BLaER1 treated with 17β-estradiol and CSF1 and Interleukin-3, amounts not matched to agents 10 nM and 100 nM (cell line): Measurements from ENCODE around the gene USP36.

Experiments
- H3K27ac ChIP-seq, 11 experiments: shearing (Covaris generic); formaldehyde crosslinking; 2 replicates each; pipeline ENCODE4 v1.8.1; 2022
- H3K27me3 ChIP-seq, 11 experiments: shearing (Covaris generic); formaldehyde crosslinking; 2 replicates each; pipeline ENCODE4 v1.8.1; 2022
- H3K36me3 ChIP-seq, 11 experiments: shearing (Covaris generic); formaldehyde crosslinking; 2 replicates each; pipeline ENCODE4 v1.8.1; 2022
- H3K4me1 ChIP-seq, 10 experiments: shearing (Covaris generic); formaldehyde crosslinking; 2 replicates each; pipeline ENCODE4 v1.8.1; 2022
- H3K4me2 ChIP-seq, 11 experiments: shearing (Covaris generic); formaldehyde crosslinking; 2 replicates each; pipeline ENCODE4 v1.8.1; 2022
- H3K4me3 ChIP-seq, 10 experiments: shearing (Covaris generic); formaldehyde crosslinking; 2 replicates each; pipeline ENCODE4 v1.8.1; 2022
- H3K9ac ChIP-seq, 11 experiments: shearing (Covaris generic); formaldehyde crosslinking; 2 replicates each; pipeline ENCODE4 v1.8.1; 2022
- H3K9me3 ChIP-seq, 11 experiments: shearing (Covaris generic); formaldehyde crosslinking; replicated peaks in 1 of 11; 2 replicates each; pipeline ENCODE4 v1.8.1; 2022
- H4K20me1 ChIP-seq, 11 experiments: shearing (Covaris generic); formaldehyde crosslinking; 2 replicates each; pipeline ENCODE4 v1.8.1; 2022
- Cebpa-rat ChIP-seq, 11 experiments: shearing (Covaris generic); IDR thresholded peaks; 2 replicates each; pipeline ENCODE4 v1.8.1; 2022

USP36 gene

DNA sequence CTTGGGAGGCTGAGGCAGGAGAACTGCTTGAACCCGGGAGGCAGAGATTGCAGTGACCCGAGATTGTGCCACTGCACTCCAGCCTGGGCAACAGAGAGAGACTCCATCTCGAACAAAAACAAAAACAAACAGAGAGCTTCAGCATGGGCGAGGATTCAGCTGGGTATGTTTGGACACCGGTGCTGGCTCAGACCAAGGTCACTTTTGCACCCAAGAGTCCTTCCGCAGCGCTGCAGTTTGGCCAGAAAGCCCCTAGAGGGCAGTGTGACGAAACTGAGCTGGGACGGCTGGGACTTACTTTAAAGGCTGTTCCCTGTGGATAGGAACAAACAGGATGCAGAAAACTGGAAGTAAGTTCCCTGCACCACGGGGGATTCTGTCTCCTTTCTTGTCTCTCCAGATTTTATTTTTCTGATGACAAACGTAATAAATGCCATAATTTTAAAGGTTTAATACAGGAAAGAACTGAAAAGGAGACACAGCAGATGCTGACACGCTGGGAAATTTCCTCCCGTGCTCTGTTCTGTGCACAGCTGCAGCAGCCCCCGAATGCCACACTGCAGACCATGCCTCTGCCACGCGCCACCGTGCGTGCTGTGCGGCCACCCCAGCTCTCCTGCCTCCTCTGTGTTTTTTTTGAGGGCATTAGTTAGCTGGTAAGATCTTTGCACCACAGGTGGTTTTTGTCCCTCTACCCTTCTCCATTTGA, 25.2 kb upstream of the USP36 start:
- H3K9ac ChIP-seq, result no peak overlapping the region
- no peak for TF ChIP-seq Cebpa-rat (IDR thresholded peaks at IDR 0.05)
- H4K20me1 ChIP-seq, result peaks cover 0 to 80% (median 5%) of the 10 kb centered on the region in 11 experiments; a peak in 8 of 22 replicates
- peaks cover 63 to 90% (median 76%) of the 10 kb centered on the region in 11 experiments for H3K36me3 ChIP-seq
- H3K27ac ChIP-seq, result no peak overlapping the region
- no peaks in the 10 kb centered on the region for H3K9me3 ChIP-seq
- H3K4me3 ChIP-seq, result no peak overlapping the region
- H3K4me1 ChIP-seq, result peaks cover 13 to 76% (median 29%) of the 10 kb centered on the region in 10 experiments; a peak in 17 of 20 replicates
- peak overlapping the region in 10 of 11 experiments; percentile 10 to 79 (median 38); a peak in 15 of 22 replicates for H3K4me2 ChIP-seq
- H3K27me3 ChIP-seq, result no peaks in the 10 kb centered on the region

GRCh38 chr17:78864117-78864516, 23.5 kb upstream of the USP36 start:
- Histone ChIP-seq H3K9ac (no peak overlapping the region), H3K27ac (no peak overlapping the region), H3K36me3 (peaks cover 51 to 86% (median 70%) of the 10 kb centered on the region in 11 experiments), H3K4me2 (no peak overlapping the region; a peak in 1 of 22 replicates), H4K20me1 (peaks cover 0 to 76% (median 5%) of the 10 kb centered on the region in 11 experiments; a peak in 8 of 22 replicates), H3K4me3 (no peak overlapping the region), H3K4me1 (peaks cover 13 to 76% (median 29%) of the 10 kb centered on the region in 10 experiments; a peak in 17 of 20 replicates), H3K27me3 (no peaks in the 10 kb centered on the region), H3K9me3 (no peaks in the 10 kb centered on the region)
- TF ChIP-seq Cebpa-rat (IDR thresholded peaks at IDR 0.05), result no peak

GRCh38 chr17:78862073-78863023, 21.7 kb upstream of the USP36 start:
- Histone ChIP-seq H4K20me1 (peaks cover 0 to 82% (median 5%) of the 10 kb centered on the region in 11 experiments; a peak in 8 of 22 replicates), H3K9me3 (no peaks in the 10 kb centered on the region), H3K4me1 (peaks cover 13 to 63% (median 28%) of the 10 kb centered on the region in 10 experiments; a peak in 17 of 20 replicates), H3K36me3 (peaks cover 41 to 86% (median 65%) of the 10 kb centered on the region in 11 experiments), H3K27ac (peak overlapping the region in 5 of 11 experiments; percentile 9 to 83 (median 53); a peak in 7 of 22 replicates), H3K4me3 (no peak overlapping the region), H3K4me2 (peak overlapping the region in 4 of 11 experiments; percentile 7 to 63 (median 56); a peak in 7 of 22 replicates), H3K9ac (peak overlapping the region in 3 of 11 experiments; percentile 21 to 63 (median 29); a peak in 2 of 22 replicates), H3K27me3 (no peaks in the 10 kb centered on the region)
- TF ChIP-seq Cebpa-rat (IDR thresholded peaks at IDR 0.05), result no peak

DNA sequence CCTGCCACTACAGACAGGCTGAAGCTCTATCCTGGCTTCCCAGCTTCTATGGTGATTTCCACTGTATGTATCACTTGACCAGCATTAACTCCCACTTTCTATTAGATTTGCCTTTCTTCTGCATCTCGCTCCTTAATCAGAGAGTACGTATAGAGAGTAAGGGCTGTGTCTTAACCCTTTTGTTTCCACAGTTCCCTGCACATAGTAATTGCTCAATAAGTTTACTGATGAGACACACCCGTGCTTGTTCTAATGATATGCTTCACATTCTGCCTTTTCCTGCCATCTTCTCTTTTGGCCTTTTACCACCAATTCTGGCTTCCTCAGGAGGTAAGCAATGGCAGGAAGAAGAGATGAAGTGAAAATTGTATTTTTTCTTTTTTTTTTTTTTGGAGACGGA, 20.6 kb upstream of the USP36 start:
- H3K36me3 ChIP-seq, result peaks cover 48 to 88% (median 70%) of the 10 kb centered on the region in 11 experiments
- peak overlapping the region in 2 of 11 experiments; percentile 74 to 83; a peak in 3 of 22 replicates for H3K27ac ChIP-seq

DNA sequence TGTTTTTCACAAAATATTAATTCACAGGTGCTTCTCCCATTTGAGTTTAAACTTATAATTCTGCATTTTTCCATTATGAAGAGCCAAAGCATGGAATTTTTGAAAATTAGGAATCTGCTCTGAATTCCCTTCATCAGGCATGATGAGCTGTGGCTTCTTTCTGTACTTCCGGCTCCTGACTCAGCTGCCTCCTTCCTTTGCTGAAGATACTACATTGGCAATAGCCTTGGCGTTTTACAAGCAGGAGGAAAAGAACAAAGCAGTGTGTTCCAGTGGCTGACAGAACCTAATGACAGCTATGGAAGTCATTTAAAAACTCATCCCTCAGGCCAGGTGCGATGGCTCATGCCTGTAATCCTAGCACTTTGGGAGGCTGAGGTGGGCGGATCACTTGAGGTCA, 18.4 kb upstream of the USP36 start:
- peaks cover 0 to 87% (median 0%) of the 10 kb centered on the region in 11 experiments; a peak in 5 of 22 replicates for H4K20me1 ChIP-seq
- no peaks in the 10 kb centered on the region for H3K9me3 ChIP-seq
- no peak overlapping the region for H3K9ac ChIP-seq
- peaks cover 64 to 97% (median 80%) of the 10 kb centered on the region in 11 experiments for H3K36me3 ChIP-seq
- no peak overlapping the region for H3K27ac ChIP-seq
- H3K4me2 ChIP-seq, result no peak overlapping the region
- H3K27me3 ChIP-seq, result no peaks in the 10 kb centered on the region
- H3K4me3 ChIP-seq, result no peak overlapping the region
- peaks cover 0 to 32% (median 5%) of the 10 kb centered on the region in 10 experiments; a peak in 10 of 20 replicates for H3K4me1 ChIP-seq
- TF ChIP-seq Cebpa-rat (IDR thresholded peaks at IDR 0.05), result no peak

More for the DNA sequence above, 20.6 kb upstream of the USP36 start:
- H3K4me3 ChIP-seq, result no peak overlapping the region
- peak overlapping the region in 3 of 11 experiments; percentile 49 to 63 (median 62); a peak in 1 of 22 replicates for H3K4me2 ChIP-seq
- H4K20me1 ChIP-seq, result peaks cover 0 to 82% (median 3%) of the 10 kb centered on the region in 11 experiments; a peak in 9 of 22 replicates
- TF ChIP-seq Cebpa-rat (IDR thresholded peaks at IDR 0.05), result no peak
- H3K4me1 ChIP-seq, result peaks cover 13 to 52% (median 21%) of the 10 kb centered on the region in 10 experiments; a peak in 17 of 20 replicates
- H3K27me3 ChIP-seq, result no peaks in the 10 kb centered on the region
- no peak overlapping the region for H3K9ac ChIP-seq
- no peaks in the 10 kb centered on the region for H3K9me3 ChIP-seq

- peaks cover 0 to 81% (median 0%) of the 10 kb centered on the region in 11 experiments; a peak in 5 of 22 replicates for H4K20me1 ChIP-seq
- peaks cover 62 to 97% (median 77%) of the 10 kb centered on the region in 11 experiments for H3K36me3 ChIP-seq
- no peak overlapping the region for H3K4me3 ChIP-seq
- TF ChIP-seq Cebpa-rat (IDR thresholded peaks at IDR 0.05), result no peak
- H3K9ac ChIP-seq, result no peak overlapping the region
- no peaks in the 10 kb centered on the region for H3K27me3 ChIP-seq
- peaks cover 0 to 14% (median 1%) of the 10 kb centered on the region in 10 experiments; a peak in 8 of 20 replicates for H3K4me1 ChIP-seq
- H3K9me3 ChIP-seq, result no peaks in the 10 kb centered on the region
- no peak overlapping the region for H3K27ac ChIP-seq
- no peak overlapping the region for H3K4me2 ChIP-seq
Measured at GRCh38 chr17:78857266-78857665, 16.7 kb upstream of the USP36 start.

- Histone ChIP-seq H4K20me1 (peaks cover 0 to 67% (median 0%) of the 10 kb centered on the region in 11 experiments; a peak in 5 of 22 replicates), H3K36me3 (peaks cover 58 to 85% (median 67%) of the 10 kb centered on the region in 11 experiments), H3K9me3 (no peaks in the 10 kb centered on the region), H3K9ac (no peak overlapping the region), H3K4me2 (no peak overlapping the region), H3K4me1 (0 out of 20 replicates have a peak, but pooled peaks cover 0 to 7% (median 0%) of the 10 kb centered on the region in 10 experiments), H3K4me3 (no peak overlapping the region), H3K27me3 (no peaks in the 10 kb centered on the region), H3K27ac (no peak overlapping the region)
- TF ChIP-seq Cebpa-rat (IDR thresholded peaks at IDR 0.05), result no peak
Measured at GRCh38 chr17:78855561-78856165, 15.0 kb upstream of the USP36 start.

DNA sequence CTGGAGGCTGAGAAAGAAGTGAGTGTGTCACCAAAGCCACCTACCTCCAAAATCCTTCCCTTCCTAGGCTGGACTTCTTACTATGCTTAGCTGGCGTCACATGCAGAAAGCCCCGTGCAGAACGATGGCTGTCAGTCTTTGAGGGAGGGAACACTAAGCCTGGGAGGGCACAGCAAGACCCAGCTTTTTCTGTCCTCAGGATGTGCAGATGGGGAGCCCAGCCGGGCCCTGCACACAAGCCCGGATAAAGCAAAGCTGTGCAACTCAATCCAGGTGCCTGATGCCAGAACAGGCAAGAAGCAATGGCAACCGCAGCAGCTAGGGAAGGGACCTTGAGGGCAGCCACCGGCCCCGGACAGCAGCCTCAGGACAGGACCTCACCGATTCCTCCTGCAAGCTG, 13.9 kb upstream of the USP36 start:
- Histone ChIP-seq H4K20me1 (peaks cover 0 to 60% (median 0%) of the 10 kb centered on the region in 11 experiments; a peak in 4 of 22 replicates), H3K27ac (no peak overlapping the region), H3K27me3 (no peaks in the 10 kb centered on the region), H3K36me3 (peaks cover 54 to 75% (median 62%) of the 10 kb centered on the region in 11 experiments), H3K4me3 (no peak overlapping the region), H3K4me1 (0 out of 20 replicates have a peak, but pooled peaks cover 0 to 7% (median 0%) of the 10 kb centered on the region in 10 experiments), H3K4me2 (no peak overlapping the region), H3K9me3 (no peaks in the 10 kb centered on the region), H3K9ac (no peak overlapping the region)
- TF ChIP-seq Cebpa-rat (IDR thresholded peaks at IDR 0.05), result no peak
